Left ventricle myocardium superior (tissue), 1 donor: Measurements from ENCODE around the gene TINCR. TPM values are rescaled to one million over a fixed set of nuclear protein-coding genes. Genes with fewer than 3 reads are reported as not detected.

Experiments used
- ATAC-seq: fragments of 200-7000 bp; cut with Tn5 transposase; one replicate; pipeline ENCODE4 v1.9.1; 2020; ENCODE audit warnings: mild to moderate bottlenecking, moderate library complexity
- DNase-seq: peaks from one replicate; pipeline ENCODE4 v3.0.0-alpha.2; 2020
- intact Hi-C: fragments of 100-400 bp; cut with micrococcal nuclease; formaldehyde crosslinking; loops from one replicate; pipeline ENCODE4 v1.11.0; 2022
- total RNA-seq: library from RNA; stranded (reverse); fragmentation: NEBNext Ultra II Directional; extraction: Animal tissue kit (Norgen Biotek cat#: 25700); gene quantifications from one replicate; pipeline ENCODE4 v1.2.1, GENCODE V29; 2021
- donor health status: DM: no; HTN: yes; CAD: no; lungs with severe emphysema.

Gene TINCR
- total RNA-seq, 1 donor from 2014 or later = not detected

- ATAC-seq = no peak
- DNase-seq = no peak
- intact Hi-C loops = no loop called here
Observed at GRCh38 chr19:5533257-5533656, 34.5 kb downstream of the TINCR start.

- intact Hi-C loops = no loop called here
- DNase-seq (no peak), ATAC-seq (no peak)
Observed at GRCh38 chr19:5530701-5531100, 37.1 kb downstream of the TINCR start.

GRCh38 chr19:5526691-5527090 lies 41.1 kb downstream of the TINCR start:
- DNase-seq = no peak
- ATAC-seq = no peak
- intact Hi-C loops = no loop called here

GRCh38 chr19:5524081-5524480 lies 43.7 kb downstream of the TINCR start:
- intact Hi-C loops = no loop called here
- DNase-seq (no peak), ATAC-seq (no peak)

- ATAC-seq (no peak), DNase-seq (no peak)
- intact Hi-C loops = no loop called here
Observed at GRCh38 chr19:5522106-5522505, 45.6 kb downstream of the TINCR start.

DNA sequence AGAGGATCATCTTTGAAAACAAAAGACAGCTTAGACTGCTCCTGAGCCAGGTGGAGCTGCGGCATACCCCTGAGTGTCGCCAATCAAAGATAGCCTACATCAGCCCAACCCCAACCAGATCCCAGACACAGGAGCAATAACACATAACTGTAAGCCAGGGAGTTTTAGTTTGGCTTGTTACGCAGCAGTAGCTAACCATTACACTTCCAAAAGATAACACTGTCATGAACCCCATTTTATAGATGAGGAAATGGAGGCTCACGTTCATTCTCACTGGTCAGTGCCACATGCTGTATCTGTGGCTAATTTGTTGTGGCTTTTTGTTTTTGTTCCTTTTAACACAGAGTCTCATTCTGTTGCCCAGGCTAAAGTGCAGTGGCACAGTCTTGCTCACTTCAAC lies 47.3 kb downstream of the TINCR start:
- ATAC-seq (no peak), DNase-seq (no peak)
- intact Hi-C loops = no loop called here

DNA sequence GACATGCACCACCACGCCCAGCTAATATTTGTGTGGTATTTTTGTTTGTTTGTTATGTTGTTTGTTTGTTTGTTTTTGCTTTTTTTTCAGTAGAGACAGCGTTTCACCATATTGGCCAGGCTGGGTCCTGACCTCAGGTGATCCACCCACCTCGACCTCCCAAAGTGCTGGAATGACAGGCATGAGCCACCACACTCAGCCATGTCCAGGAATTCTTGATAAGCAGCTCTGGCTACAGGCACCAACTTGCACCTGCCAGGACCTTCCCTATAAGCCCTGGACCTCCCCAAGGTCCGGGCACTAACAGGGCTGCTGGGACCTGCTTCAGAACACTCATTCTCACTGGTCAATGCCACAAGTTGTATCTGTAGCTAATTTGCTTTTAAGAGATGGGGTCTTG lies 48.7 kb downstream of the TINCR start:
- intact Hi-C loops = no loop called here
- DNase-seq (no peak), ATAC-seq (no peak)

DNA sequence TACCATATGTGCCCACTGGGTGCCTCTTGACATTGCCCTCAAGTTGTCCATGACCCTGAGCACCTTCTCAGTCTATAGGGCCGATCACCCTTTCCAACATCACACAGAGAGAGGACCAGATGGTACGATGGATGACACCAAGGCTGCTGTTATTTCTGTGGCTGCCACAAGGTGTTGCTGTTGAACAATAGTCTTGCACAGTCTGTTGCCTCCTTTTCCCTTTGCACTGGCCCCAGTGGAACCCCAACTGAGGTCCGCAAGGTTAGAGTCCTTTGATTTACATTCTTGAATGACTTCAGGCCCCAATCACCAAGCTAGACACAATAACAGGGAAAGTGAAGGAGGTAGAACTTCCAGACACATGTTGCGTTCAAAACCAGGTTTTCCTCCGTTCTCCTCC lies 52.0 kb downstream of the TINCR start:
- no peak for ATAC-seq
- no peak for DNase-seq
- intact Hi-C loops = no loop called here

- DNase-seq (no peak), ATAC-seq (no peak)
- intact Hi-C loops = no loop called here
Observed at GRCh38 chr19:5514001-5514400, 53.8 kb downstream of the TINCR start.

DNA sequence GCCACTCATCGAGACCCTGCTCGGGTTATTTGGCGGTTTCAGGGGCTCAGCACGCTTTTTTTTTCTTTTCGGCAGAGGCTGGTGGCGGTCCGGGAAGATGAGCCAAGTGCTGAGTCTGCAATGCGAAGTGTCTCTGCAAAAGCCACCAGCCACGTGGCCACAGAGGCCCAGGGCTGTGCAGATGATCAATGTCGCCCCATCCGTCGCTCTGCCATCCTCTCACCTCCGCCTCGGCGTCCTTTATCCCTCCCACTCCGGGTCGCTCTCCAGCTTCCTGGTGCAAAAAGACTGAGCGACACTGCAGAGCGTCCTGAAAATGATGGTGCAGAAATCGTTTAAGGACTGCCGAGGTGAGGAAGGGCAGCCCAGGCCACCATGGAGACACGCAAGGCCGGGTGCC lies 55.0 kb downstream of the TINCR start:
- intact Hi-C loops = no loop called here
- DNase-seq = no peak
- no peak for ATAC-seq

Other genes with a start within 250 kb of the TINCR start
- 39.3 TPM for gene PTPRS, start 227.1 kb downstream of the TINCR start, total RNA-seq
- gene ZNRF4, start 112.5 kb downstream of the TINCR start, total RNA-seq = not detected
- 45.9 TPM for gene SAFB2, start 54.8 kb upstream of the TINCR start, total RNA-seq
- 66.6 TPM for gene SAFB, start 55.1 kb upstream of the TINCR start, total RNA-seq
- 167 TPM for gene MICOS13, start 112.6 kb upstream of the TINCR start, total RNA-seq
- gene HSD11B1L, start 113.1 kb upstream of the TINCR start, total RNA-seq = 5.5 TPM
- gene RPL36, start 122.3 kb upstream of the TINCR start, total RNA-seq = 401 TPM
- gene LONP1, start 152.2 kb upstream of the TINCR start, total RNA-seq = 90.7 TPM
- not detected for gene CATSPERD, start 152.7 kb upstream of the TINCR start, total RNA-seq
- 0.84 TPM for gene PRR22, start 216.8 kb upstream of the TINCR start, total RNA-seq
- gene DUS3L, start 223.2 kb upstream of the TINCR start, total RNA-seq = 14.3 TPM
- gene NRTN, start 237.1 kb upstream of the TINCR start, total RNA-seq = 26.3 TPM